Calu3 (cell line): ENCODE results near the gene QSOX1. TPM values are rescaled to one million over a fixed set of nuclear protein-coding genes. Genes with fewer than 3 reads are reported as not detected.
A peak's percentile ranks its signal among the peaks of the same experiment; 100 is the strongest.

Experiments used
- BruUV-seq: library from RNA; stranded (reverse); fragments of 400-500 nt; replicated peaks from 2 replicates; lab custom pipeline; 2021; lab: Mats Ljungman, UMichigan
- CTCF ChIA-PET: fragments of 300-600 bp; sonication (Branson Sonifier 250); formaldehyde crosslinking; loops from one replicate; lab custom pipeline; 2022; ENCODE audit warnings: antibody characterized with exemption; lab: Charles Lee
- DNase-seq: peaks from one replicate; pipeline ENCODE4 v3.0.0; 2022
- H3K27ac Mint-ChIP-seq: one replicate; pipeline ENCODE4 v1.8.0; 2022; ENCODE audit warnings: mixed read lengths; ENCODE audit not compliant: unreplicated experiment
- H3K27me3 Mint-ChIP-seq: one replicate; pipeline ENCODE4 v1.8.0; 2022; ENCODE audit warnings: mixed read lengths; ENCODE audit not compliant: unreplicated experiment
- H3K36me3 Mint-ChIP-seq: one replicate; pipeline ENCODE4 v1.8.0; 2022; ENCODE audit warnings: mild to moderate bottlenecking, moderate library complexity, mixed read lengths; ENCODE audit not compliant: insufficient read depth, unreplicated experiment
- H3K4me1 Mint-ChIP-seq: one replicate; pipeline ENCODE4 v1.8.0; 2022; ENCODE audit warnings: mild to moderate bottlenecking, low read depth, mixed read lengths; ENCODE audit not compliant: unreplicated experiment
- H3K4me3 Mint-ChIP-seq: one replicate; pipeline ENCODE4 v1.8.0; 2022; ENCODE audit warnings: mild to moderate bottlenecking, low read depth, moderate library complexity, mixed read lengths; ENCODE audit not compliant: unreplicated experiment
- H3K9me3 Mint-ChIP-seq: one replicate; pipeline ENCODE4 v1.8.0; 2022; ENCODE audit warnings: low read depth, mixed read lengths; ENCODE audit not compliant: unreplicated experiment
- intact Hi-C: fragments of 100-400 bp; cut with micrococcal nuclease; formaldehyde crosslinking; loops from one replicate; pipeline ENCODE4 v1.10.0; 2022; ENCODE audit not compliant: unreplicated experiment
- total RNA-seq: library from RNA; stranded (reverse); gene quantifications from 2 replicates; pipeline ENCODE4 v1.2.3, GENCODE V29; 2022
- TF ChIP-seq, protein P1 (sequence below): fragments of 200-600 bp; IDR thresholded peaks from one replicate; pipeline ENCODE4 v1.8.0; 2022; ENCODE audit warnings: antibody characterized with exemption; ENCODE audit not compliant: unreplicated experiment

Gene QSOX1
- total RNA-seq, 1 experiment from 2014 or later = 462 TPM

DNA sequence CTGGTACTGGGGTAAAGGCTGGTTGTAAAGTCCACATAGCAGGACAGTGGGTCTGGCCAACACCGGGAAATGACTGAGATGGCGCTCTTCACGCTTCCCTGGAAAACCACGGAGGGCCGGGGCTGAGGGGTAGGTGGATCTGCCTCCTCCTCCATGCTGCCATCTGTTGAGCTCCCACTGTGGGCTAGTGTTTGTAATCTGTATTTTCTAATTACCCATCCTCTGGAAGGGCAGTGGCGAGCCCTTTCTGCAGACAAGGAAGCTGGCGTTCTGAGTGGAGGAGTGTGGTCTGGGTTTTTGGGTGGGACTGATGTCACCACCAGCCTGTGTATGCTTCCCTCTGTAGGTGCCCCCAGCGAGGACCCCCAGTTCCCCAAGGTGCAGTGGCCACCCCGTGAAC is 41.2 kb downstream of the QSOX1 start:
- Mint-ChIP-seq H3K27ac (no peak overlapping the region), H3K4me1 (peaks cover 20% of the 10 kb centered on the region), H3K36me3 (peaks cover 42% of the 10 kb centered on the region), H3K4me3 (no peak overlapping the region), H3K27me3 (no peaks in the 10 kb centered on the region), H3K9me3 (no peaks in the 10 kb centered on the region)
- CTCF ChIA-PET = no interaction called here
- no TSS peak for BruUV-seq
- TF ChIP-seq, protein P1, sequence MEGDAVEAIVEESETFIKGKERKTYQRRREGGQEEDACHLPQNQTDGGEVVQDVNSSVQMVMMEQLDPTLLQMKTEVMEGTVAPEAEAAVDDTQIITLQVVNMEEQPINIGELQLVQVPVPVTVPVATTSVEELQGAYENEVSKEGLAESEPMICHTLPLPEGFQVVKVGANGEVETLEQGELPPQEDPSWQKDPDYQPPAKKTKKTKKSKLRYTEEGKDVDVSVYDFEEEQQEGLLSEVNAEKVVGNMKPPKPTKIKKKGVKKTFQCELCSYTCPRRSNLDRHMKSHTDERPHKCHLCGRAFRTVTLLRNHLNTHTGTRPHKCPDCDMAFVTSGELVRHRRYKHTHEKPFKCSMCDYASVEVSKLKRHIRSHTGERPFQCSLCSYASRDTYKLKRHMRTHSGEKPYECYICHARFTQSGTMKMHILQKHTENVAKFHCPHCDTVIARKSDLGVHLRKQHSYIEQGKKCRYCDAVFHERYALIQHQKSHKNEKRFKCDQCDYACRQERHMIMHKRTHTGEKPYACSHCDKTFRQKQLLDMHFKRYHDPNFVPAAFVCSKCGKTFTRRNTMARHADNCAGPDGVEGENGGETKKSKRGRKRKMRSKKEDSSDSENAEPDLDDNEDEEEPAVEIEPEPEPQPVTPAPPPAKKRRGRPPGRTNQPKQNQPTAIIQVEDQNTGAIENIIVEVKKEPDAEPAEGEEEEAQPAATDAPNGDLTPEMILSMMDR = no peak
- intact Hi-C loops = no loop called here
- no peak for DNase-seq

DNA sequence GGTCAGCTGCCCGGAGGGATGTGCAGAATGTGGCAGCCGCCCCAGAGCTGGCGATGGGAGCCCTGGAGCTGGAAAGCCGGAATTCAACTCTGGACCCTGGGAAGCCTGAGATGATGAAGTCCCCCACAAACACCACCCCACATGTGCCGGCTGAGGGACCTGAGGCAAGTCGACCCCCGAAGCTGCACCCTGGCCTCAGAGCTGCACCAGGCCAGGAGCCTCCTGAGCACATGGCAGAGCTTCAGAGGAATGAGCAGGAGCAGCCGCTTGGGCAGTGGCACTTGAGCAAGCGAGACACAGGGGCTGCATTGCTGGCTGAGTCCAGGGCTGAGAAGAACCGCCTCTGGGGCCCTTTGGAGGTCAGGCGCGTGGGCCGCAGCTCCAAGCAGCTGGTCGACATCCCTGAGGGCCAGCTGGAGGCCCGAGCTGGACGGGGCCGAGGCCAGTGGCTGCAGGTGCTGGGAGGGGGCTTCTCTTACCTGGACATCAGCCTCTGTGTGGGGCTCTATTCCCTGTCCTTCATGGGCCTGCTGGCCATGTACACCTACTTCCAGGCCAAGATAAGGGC is 41.9 kb downstream of the QSOX1 start:
- peaks cover 37% of the 10 kb centered on the region for H3K36me3 Mint-ChIP-seq
- H3K4me1 Mint-ChIP-seq = peaks cover 20% of the 10 kb centered on the region
- no peaks in the 10 kb centered on the region for H3K27me3 Mint-ChIP-seq
- CTCF ChIA-PET = interaction anchor here (1.7 kb wide), 1 partner anchor 9 kb away, joined by 5 read pairs; no protein-coding TSS in a partner anchor
- H3K4me3 Mint-ChIP-seq = no peak overlapping the region
- DNase-seq = no peak
- BruUV-seq = no TSS peak
- H3K27ac Mint-ChIP-seq = no peak overlapping the region
- H3K9me3 Mint-ChIP-seq = no peaks in the 10 kb centered on the region
- TF ChIP-seq, protein P1 = no peak
- intact Hi-C loops = no loop called here

DNA sequence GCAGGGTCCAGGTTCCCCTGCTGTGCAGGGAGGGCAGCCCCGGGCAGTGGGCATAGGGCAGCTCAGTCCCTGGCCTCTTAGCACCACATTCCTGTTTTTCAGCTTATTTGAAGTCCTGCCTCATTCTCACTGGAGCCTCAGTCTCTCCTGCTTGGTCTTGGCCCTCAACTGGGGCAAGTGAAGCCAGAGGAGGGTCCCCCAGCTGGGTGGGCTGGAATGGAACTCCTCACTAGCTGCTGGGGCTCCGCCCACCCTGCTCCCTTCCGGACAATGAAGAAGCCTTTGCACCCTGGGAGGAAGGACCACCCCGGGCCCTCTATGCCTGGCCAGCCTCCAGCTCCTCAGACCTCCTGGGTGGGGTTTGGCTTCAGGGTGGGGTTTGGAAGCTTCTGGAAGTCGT is 42.6 kb downstream of the QSOX1 start:
- peaks cover 16% of the 10 kb centered on the region for H3K4me1 Mint-ChIP-seq
- intact Hi-C loops = no loop called here
- no peak overlapping the region for H3K4me3 Mint-ChIP-seq
- H3K9me3 Mint-ChIP-seq = no peaks in the 10 kb centered on the region
- CTCF ChIA-PET = interaction anchor here (0.5 to 1.7 kb wide), 2 partner anchors 9 to 304 kb away, joined by 4 to 5 read pairs; no protein-coding TSS in a partner anchor
- H3K27ac Mint-ChIP-seq = no peak overlapping the region
- H3K36me3 Mint-ChIP-seq = peaks cover 30% of the 10 kb centered on the region
- BruUV-seq = TSS peak; percentile 22
- DNase-seq = no peak
- H3K27me3 Mint-ChIP-seq = no peaks in the 10 kb centered on the region
- TF ChIP-seq, protein P1 = no peak

DNA sequence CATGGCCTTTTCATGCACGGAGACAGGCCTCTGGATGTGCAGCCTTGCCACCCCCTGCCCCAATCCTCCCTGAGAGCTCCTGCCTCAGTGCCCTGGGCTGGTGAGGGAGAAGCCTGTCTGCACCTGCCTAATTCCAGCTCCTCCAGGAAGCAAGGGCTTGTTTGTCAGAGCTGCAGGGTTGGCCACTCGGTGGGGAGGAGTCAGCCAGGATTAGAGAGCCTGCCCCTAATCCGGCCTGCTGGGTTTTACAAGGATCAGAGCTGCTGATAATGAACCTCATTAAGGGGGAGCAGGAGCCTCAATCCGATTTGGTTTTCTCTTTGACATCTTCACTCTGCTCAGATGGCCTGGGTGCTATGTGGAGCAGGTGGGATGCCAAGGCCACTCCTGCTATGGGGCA is 43.5 kb downstream of the QSOX1 start:
- no peak overlapping the region for H3K4me3 Mint-ChIP-seq
- H3K4me1 Mint-ChIP-seq = peaks cover 7% of the 10 kb centered on the region
- DNase-seq = no peak
- no peaks in the 10 kb centered on the region for H3K27me3 Mint-ChIP-seq
- H3K27ac Mint-ChIP-seq = no peak overlapping the region
- intact Hi-C loops = no loop called here
- peaks cover 20% of the 10 kb centered on the region for H3K36me3 Mint-ChIP-seq
- no TSS peak for BruUV-seq
- TF ChIP-seq, protein P1 = no peak
- CTCF ChIA-PET = interaction anchor here (1.7 kb wide), 1 partner anchor 10 kb away, joined by 5 read pairs; no protein-coding TSS in a partner anchor
- no peaks in the 10 kb centered on the region for H3K9me3 Mint-ChIP-seq
